Thyroid gland (tissue), 4 donors: ENCODE measurements around the gene MPP3. TPM values are rescaled to one million over a fixed set of nuclear protein-coding genes. Genes with fewer than 3 reads are reported as not detected.
"Not testable (repeated sequence)": the region's sequence is repeated elsewhere in the genome, so short reads cannot be mapped to it uniquely, and the experiment has no call there.

Experiments used
- DNase-seq, 2 donors: peaks; one replicate each; pipeline ENCODE4 v3.0.0-alpha.2; 2019
- H3K27ac ChIP-seq, 3 donors: fragments of 200-600 bp; sonication (generic); 1 replicate in 2 of 3; 2 replicates in 1 of 3; pipeline ENCODE4 v1.5.1; 2016 to 2019; ENCODE audit warnings: mild to moderate bottlenecking in 1 of 3, moderate library complexity in 1 of 3
- H3K27me3 ChIP-seq: fragments of 200-600 bp; sonication (generic); one replicate; pipeline ENCODE4 v1.5.1; 2019
- H3K36me3 ChIP-seq, 2 donors: fragments of 200-600 bp; sonication (generic); one replicate each; pipeline ENCODE4 v1.5.1; 2016 to 2019
- H3K4me1 ChIP-seq, 2 donors: fragments of 200-600 bp; sonication (generic); one replicate each; pipeline ENCODE4 v1.5.1; 2017 to 2019
- H3K4me3 ChIP-seq, 3 donors: fragments of 200-600 bp; sonication (generic); replicated peaks in 1 of 3; 1 replicate in 2 of 3; 2 replicates in 1 of 3; pipeline ENCODE4 v1.5.1; 2016; ENCODE audit warnings: mild to moderate bottlenecking in 1 of 3
- H3K9me3 ChIP-seq: fragments of 200-600 bp; sonication (generic); one replicate; pipeline ENCODE4 v1.5.1; 2017
- CTCF ChIP-seq, 6 experiments: fragments of 200-600 bp in 3 of 6; fragments of 450-650 bp in 3 of 6; sonication (generic) in 3 of 6; IDR thresholded peaks; one replicate each; pipeline ENCODE4 v1.5.1; 2016 to 2019; ENCODE audit warnings: antibody characterized with exemption in 6 of 6, mild to moderate bottlenecking in 2 of 6, inconsistent platforms in 1 of 6, moderate library complexity in 1 of 6
- POLR2A ChIP-seq, 2 donors: fragments of 450-650 bp; IDR thresholded peaks; one replicate each; pipeline ENCODE4 v1.6.1; 2017; ENCODE audit warnings: antibody characterized with exemption in 2 of 2, mild to moderate bottlenecking in 2 of 2, moderate library complexity in 1 of 2
- WGBS, 2 donors: methylation state at CpG; one replicate each; pipeline ENCODE4 v1.1.5; 2017; 5-methylcytosine and 5-hydroxymethylcytosine counted together
- intact Hi-C: fragments of 100-400 bp; cut with DNase I; formaldehyde crosslinking; loops from one replicate; pipeline ENCODE4 v1.15.1; 2023
- total RNA-seq, 4 donors: library from RNA; depleted of rRNA; stranded (reverse); fragments of >200 nt; gene quantifications; one replicate each; pipeline ENCODE4 v1.2.3, GENCODE V29; 2016

MPP3 gene
- total RNA-seq, 4 donors from 2014 or later = 7.1 to 20.5 (median 15.4) TPM

- 74 to 85% methylated on average over 2 of the region's 2 CpGs for WGBS, 2 donors
- Histone ChIP-seq H3K4me1 (no peaks in the 10 kb centered on the region), H3K9me3 (no peaks in the 10 kb centered on the region), H3K27me3 (no peaks in the 10 kb centered on the region), H3K27ac (no peak overlapping the region), H3K4me3 (no peak overlapping the region), H3K36me3 (no peaks in the 10 kb centered on the region)
- no peak for TF ChIP-seq POLR2A (IDR thresholded peaks at IDR 0.05)
- no peak for TF ChIP-seq CTCF (IDR thresholded peaks at IDR 0.05)
- DNase-seq = no peak
- intact Hi-C loops = no loop called here
Observed at GRCh38 chr17:43799047-43799446, 33.9 kb downstream of the MPP3 start.

GRCh38 chr17:43798024-43798423 is 34.9 kb downstream of the MPP3 start:
- 58 to 81% methylated on average over 4 to 7 of the region's 9 CpGs for WGBS, 2 donors
- intact Hi-C loops, H3K9me3 ChIP-seq, H3K27me3 ChIP-seq, H3K4me1 ChIP-seq, DNase-seq, H3K27ac ChIP-seq, H3K4me3 ChIP-seq, H3K36me3 ChIP-seq: not testable (repeated sequence)

- intact Hi-C loops, DNase-seq, H3K27me3 ChIP-seq, H3K4me1 ChIP-seq, H3K4me3 ChIP-seq, H3K36me3 ChIP-seq, H3K27ac ChIP-seq, H3K9me3 ChIP-seq: not testable (repeated sequence)
- 91 to 95% methylated on average over 4 of the region's 4 CpGs for WGBS, 2 donors
Observed at GRCh38 chr17:43792668-43793067, 40.3 kb downstream of the MPP3 start.

GRCh38 chr17:43791589-43791988 is 41.4 kb downstream of the MPP3 start:
- no peaks in the 10 kb centered on the region for H3K36me3 ChIP-seq
- no peak for TF ChIP-seq POLR2A (IDR thresholded peaks at IDR 0.05)
- no peak for TF ChIP-seq CTCF (IDR thresholded peaks at IDR 0.05)
- intact Hi-C loops = no loop called here
- H3K4me3 ChIP-seq = no peak overlapping the region
- DNase-seq = no peak
- H3K27me3 ChIP-seq = no peaks in the 10 kb centered on the region
- peaks cover 0 to 6% of the 10 kb centered on the region in 2 donors for H3K4me1 ChIP-seq
- no peak overlapping the region for H3K27ac ChIP-seq
- 22 to 29% methylated on average over 3 of the region's 3 CpGs for WGBS, 2 donors
- H3K9me3 ChIP-seq = no peaks in the 10 kb centered on the region

- Histone ChIP-seq H3K4me3 (no peak overlapping the region), H3K27ac (no peak overlapping the region), H3K27me3 (no peaks in the 10 kb centered on the region), H3K9me3 (no peaks in the 10 kb centered on the region), H3K4me1 (peaks cover 0 to 6% of the 10 kb centered on the region in 2 donors), H3K36me3 (no peaks in the 10 kb centered on the region)
- DNase-seq = no peak
- 89 to 95% methylated on average over 8 to 12 of the region's 14 CpGs for WGBS, 2 donors
- TF ChIP-seq POLR2A (IDR thresholded peaks at IDR 0.05) (no peak), CTCF (IDR thresholded peaks at IDR 0.05) (no peak)
- intact Hi-C loops = no loop called here
Observed at GRCh38 chr17:43790311-43790940, 42.5 kb downstream of the MPP3 start.

- Histone ChIP-seq H3K27ac (no peak overlapping the region), H3K27me3 (no peaks in the 10 kb centered on the region), H3K9me3 (no peaks in the 10 kb centered on the region), H3K4me1 (peaks cover 0 to 6% of the 10 kb centered on the region in 2 donors), H3K36me3 (no peaks in the 10 kb centered on the region), H3K4me3 (no peak overlapping the region)
- DNase-seq = no peak
- 90 to 98% methylated on average over 1 of the region's 1 CpG for WGBS, 2 donors
- TF ChIP-seq POLR2A (IDR thresholded peaks at IDR 0.05) (no peak), CTCF (IDR thresholded peaks at IDR 0.05) (no peak)
- intact Hi-C loops = no loop called here
Observed at GRCh38 chr17:43789482-43789881, 43.5 kb downstream of the MPP3 start.
